Progenitor cell of endocrine pancreas (in vitro differentiated cells): Measurements from ENCODE around the gene MAST4. TPM values are rescaled to one million over a fixed set of nuclear protein-coding genes. Genes with fewer than 3 reads are reported as not detected.

Source experiments
- DNase-seq: peaks from one replicate; pipeline ENCODE4 v3.0.0; 2021; ENCODE audit warnings: low spot score; ENCODE audit not compliant: unreplicated experiment
- H3K27ac Mint-ChIP-seq: 2 replicates; pipeline ENCODE4 v1.8.0; 2021; ENCODE audit warnings: mild to moderate bottlenecking, moderate library complexity, mixed read lengths
- H3K27me3 Mint-ChIP-seq: 2 replicates; pipeline ENCODE4 v1.8.0; 2021; ENCODE audit warnings: mixed read lengths
- H3K36me3 Mint-ChIP-seq: 2 replicates; pipeline ENCODE4 v1.8.0; 2022; ENCODE audit warnings: mixed read lengths; ENCODE audit not compliant: insufficient read depth
- H3K4me1 Mint-ChIP-seq: 2 replicates; pipeline ENCODE4 v1.8.0; 2021; ENCODE audit warnings: low read depth, mixed read lengths
- H3K4me3 Mint-ChIP-seq: 2 replicates; pipeline ENCODE4 v1.8.0; 2021; ENCODE audit warnings: low read depth, mild to moderate bottlenecking, moderate library complexity, mixed read lengths
- H3K9me3 Mint-ChIP-seq: 2 replicates; pipeline ENCODE4 v1.8.0; 2021; ENCODE audit warnings: low read depth, mixed read lengths
- CTCF ChIP-seq: fragments of 200-600 bp; sonication (generic); IDR thresholded peaks from one replicate; pipeline ENCODE4 v1.5.0; 2021; ENCODE audit warnings: antibody characterized with exemption, mild to moderate bottlenecking; ENCODE audit not compliant: unreplicated experiment
- total RNA-seq: library from RNA; stranded (reverse); gene quantifications from 2 replicates; pipeline ENCODE4 v1.2.1, GENCODE V29; 2021

The MAST4 gene
- total RNA-seq, 1 donor from 2014 or later: 45.3 TPM

GRCh38 chr5:66642538-66642937 is 46.3 kb downstream of the MAST4 start:
- Mint-ChIP-seq H3K9me3 (peaks cover 9% of the 10 kb centered on the region), H3K27ac (peak overlapping the region; percentile 68), H3K4me3 (no peak overlapping the region), H3K27me3 (no peaks in the 10 kb centered on the region), H3K4me1 (peaks cover 26% of the 10 kb centered on the region), H3K36me3 (peaks cover 1% of the 10 kb centered on the region)
- no peak for DNase-seq
- no peak for TF ChIP-seq CTCF

- Mint-ChIP-seq H3K4me3 (no peak overlapping the region), H3K9me3 (peaks cover 9% of the 10 kb centered on the region), H3K4me1 (peaks cover 19% of the 10 kb centered on the region), H3K27ac (peak overlapping the region; percentile 87), H3K27me3 (no peaks in the 10 kb centered on the region), H3K36me3 (peaks cover 1% of the 10 kb centered on the region)
- no peak for DNase-seq
- TF ChIP-seq CTCF: no peak
Measured at GRCh38 chr5:66643387-66643786, 47.2 kb downstream of the MAST4 start.

GRCh38 chr5:66644111-66644510 is 47.9 kb downstream of the MAST4 start:
- H3K4me3 Mint-ChIP-seq: no peak overlapping the region
- H3K36me3 Mint-ChIP-seq: peaks cover 1% of the 10 kb centered on the region
- no peak overlapping the region for H3K27ac Mint-ChIP-seq
- H3K27me3 Mint-ChIP-seq: no peaks in the 10 kb centered on the region
- H3K4me1 Mint-ChIP-seq: peaks cover 17% of the 10 kb centered on the region
- no peak for TF ChIP-seq CTCF
- H3K9me3 Mint-ChIP-seq: peaks cover 9% of the 10 kb centered on the region
- DNase-seq: no peak

GRCh38 chr5:66645039-66645438 is 48.8 kb downstream of the MAST4 start:
- H3K4me1 Mint-ChIP-seq: peaks cover 17% of the 10 kb centered on the region
- no peak for TF ChIP-seq CTCF

GRCh38 chr5:66646570-66646969 is 50.4 kb downstream of the MAST4 start:
- no peaks in the 10 kb centered on the region for H3K27me3 Mint-ChIP-seq
- H3K4me1 Mint-ChIP-seq: peaks cover 17% of the 10 kb centered on the region
- DNase-seq: no peak
- H3K9me3 Mint-ChIP-seq: peaks cover 9% of the 10 kb centered on the region
- no peak overlapping the region for H3K4me3 Mint-ChIP-seq
- no peak overlapping the region for H3K27ac Mint-ChIP-seq
- peaks cover 3% of the 10 kb centered on the region for H3K36me3 Mint-ChIP-seq
- TF ChIP-seq CTCF: no peak

More at GRCh38 chr5:66645039-66645438, 48.8 kb downstream of the MAST4 start:
- no peak overlapping the region for H3K27ac Mint-ChIP-seq
- peaks cover 1% of the 10 kb centered on the region for H3K36me3 Mint-ChIP-seq
- no peak for DNase-seq
- no peak overlapping the region for H3K4me3 Mint-ChIP-seq
- no peaks in the 10 kb centered on the region for H3K27me3 Mint-ChIP-seq
- peaks cover 9% of the 10 kb centered on the region for H3K9me3 Mint-ChIP-seq
